UCSD-AML1 (cell line): ENCODE data around the gene DOC2A.
A peak's percentile ranks its signal among the peaks of the same experiment; 100 is the strongest.

Experiments
- DNase-seq: peaks from one replicate; lab custom pipeline; 2025; ENCODE audit not compliant: unreplicated experiment; lab: John Stamatoyannopoulos, UW

DOC2A gene

DNA sequence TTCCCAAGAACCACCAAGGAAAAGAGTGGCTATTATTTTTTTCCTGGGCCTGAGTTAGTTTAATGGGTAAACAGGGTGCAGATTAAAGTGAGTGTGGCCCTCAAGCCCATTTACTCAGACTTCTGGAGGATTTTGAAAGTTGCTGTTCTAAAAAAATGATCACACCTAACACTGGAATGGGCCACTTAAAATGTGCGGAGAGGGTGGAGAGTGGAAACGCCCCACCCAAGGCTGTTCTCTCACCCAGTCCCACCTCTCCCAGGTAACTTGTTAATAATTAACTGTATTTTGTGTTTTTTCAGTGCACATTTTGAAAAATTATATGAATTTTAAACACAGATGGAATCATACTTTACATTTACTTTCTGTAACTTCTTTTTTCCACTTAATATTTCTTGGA is 20.8 kb downstream of the DOC2A start:
- no peak for DNase-seq

- DNase-seq: no peak
Observed at GRCh38 chr16:29989111-29989858, 21.5 kb downstream of the DOC2A start.

DNA sequence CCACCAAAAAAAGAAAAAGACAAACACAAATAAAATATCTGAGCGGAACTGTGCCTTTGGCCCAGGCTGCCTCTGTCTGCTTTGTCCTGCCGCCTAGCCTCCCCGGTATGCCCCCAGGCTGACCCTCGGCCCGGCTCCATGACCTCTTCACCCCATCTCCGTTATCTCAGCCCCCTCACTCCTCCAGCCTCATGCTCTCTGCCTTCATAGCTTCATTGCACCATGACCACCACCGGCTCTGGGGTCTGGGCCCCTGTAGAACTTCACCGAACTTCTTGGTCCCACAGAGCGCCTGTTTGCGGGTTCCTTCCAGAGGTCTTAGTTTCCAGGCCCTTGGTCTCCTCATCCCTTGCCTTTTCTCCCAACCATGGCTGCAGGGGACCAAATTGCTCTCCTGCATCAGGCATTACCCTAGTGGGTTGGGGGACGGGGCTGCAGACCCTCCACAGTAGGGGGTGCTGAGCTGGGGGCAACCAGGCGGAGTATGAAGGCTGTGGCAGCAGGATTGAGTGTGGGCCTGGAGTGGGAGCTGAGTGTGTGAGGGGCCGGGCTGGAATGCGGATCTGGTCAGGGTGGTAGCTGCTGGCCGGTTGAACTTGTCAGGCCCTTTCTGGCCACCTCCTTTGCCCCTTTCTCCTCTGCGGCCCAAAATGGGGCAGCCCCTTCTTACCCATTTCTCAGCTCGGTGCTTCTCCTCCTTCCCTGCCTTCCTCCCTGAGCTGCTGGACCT is 22.3 kb downstream of the DOC2A start:
- no peak for DNase-seq

DNA sequence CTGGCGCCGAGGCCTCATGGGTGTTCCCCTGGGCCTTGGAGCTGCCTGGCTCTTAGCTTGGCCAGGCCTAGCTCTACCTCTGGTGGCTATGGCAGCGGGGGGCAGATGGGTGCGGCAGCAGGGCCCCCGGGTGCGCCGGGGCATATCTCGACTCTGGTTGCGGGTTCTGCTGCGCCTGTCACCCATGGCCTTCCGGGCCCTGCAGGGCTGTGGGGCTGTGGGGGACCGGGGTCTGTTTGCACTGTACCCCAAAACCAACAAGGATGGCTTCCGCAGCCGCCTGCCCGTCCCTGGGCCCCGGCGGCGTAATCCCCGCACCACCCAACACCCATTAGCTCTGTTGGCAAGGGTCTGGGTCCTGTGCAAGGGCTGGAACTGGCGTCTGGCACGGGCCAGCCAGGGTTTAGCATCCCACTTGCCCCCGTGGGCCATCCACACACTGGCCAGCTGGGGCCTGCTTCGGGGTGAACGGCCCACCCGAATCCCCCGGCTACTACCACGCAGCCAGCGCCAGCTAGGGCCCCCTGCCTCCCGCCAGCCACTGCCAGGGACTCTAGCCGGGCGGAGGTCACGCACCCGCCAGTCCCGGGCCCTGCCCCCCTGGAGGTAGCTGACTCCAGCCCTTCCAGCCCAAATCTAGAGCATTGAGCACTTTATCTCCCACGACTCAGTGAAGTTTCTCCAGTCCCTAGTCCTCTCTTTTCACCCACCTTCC is 23.3 kb downstream of the DOC2A start:
- DNase-seq: no peak

GRCh38 chr16:29986931-29987330 is 23.9 kb downstream of the DOC2A start:
- DNase-seq: no peak

DNA sequence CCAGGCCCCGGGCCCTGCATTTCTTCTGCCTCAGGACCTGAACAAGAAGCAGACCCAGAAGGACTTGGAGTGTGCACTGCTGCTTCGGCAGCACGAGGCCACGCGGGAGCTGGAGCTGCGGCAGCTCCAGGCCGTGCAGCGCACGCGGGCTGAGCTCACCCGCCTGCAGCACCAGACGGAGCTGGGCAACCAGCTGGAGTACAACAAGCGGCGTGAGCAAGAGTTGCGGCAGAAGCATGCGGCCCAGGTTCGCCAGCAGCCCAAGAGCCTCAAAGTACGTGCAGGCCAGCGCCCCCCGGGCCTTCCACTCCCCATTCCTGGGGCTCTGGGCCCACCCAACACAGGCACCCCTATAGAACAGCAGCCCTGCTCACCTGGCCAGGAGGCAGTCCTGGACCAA is 24.6 kb downstream of the DOC2A start:
- DNase-seq: no peak

GRCh38 chr16:29985271-29985811 is 25.5 kb downstream of the DOC2A start:
- no peak for DNase-seq

- DNase-seq: no peak
Observed at GRCh38 chr16:29984764-29985147, 26.1 kb downstream of the DOC2A start.

DNA sequence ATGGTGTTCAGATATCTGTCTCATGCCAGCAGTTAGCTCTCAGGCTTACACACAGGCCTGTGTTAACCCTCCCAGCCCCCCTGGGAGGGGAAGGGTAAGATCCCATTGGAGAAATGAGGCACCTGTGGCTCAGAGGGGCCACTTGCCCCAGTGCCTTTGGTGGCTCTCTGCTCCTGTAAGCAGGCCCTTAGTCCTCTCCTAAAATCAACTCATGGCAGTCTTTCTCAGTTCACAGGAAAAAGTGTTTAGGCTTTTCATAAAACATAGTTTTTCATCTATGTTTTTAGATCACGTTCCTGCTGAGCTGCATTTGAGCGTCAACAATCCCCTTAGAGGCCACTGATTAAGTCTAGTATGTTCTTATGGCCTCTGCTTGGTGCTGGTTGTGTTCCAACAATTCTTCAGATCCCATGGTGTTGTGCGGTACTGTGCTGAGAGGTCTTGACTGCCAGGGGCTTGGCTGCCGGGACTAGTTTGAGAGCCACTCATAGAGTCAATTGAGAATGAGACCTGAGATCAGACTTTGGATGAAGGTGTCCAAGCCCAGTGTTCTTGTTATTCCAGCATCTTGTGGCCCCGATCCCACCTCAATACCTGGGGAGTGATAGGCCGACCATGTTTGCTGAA is 26.6 kb downstream of the DOC2A start:
- no peak for DNase-seq

- no peak for DNase-seq
Observed at GRCh38 chr16:29983420-29984136, 27.2 kb downstream of the DOC2A start.

GRCh38 chr16:29982560-29983419 is 28.0 kb downstream of the DOC2A start:
- no peak for DNase-seq

DNA sequence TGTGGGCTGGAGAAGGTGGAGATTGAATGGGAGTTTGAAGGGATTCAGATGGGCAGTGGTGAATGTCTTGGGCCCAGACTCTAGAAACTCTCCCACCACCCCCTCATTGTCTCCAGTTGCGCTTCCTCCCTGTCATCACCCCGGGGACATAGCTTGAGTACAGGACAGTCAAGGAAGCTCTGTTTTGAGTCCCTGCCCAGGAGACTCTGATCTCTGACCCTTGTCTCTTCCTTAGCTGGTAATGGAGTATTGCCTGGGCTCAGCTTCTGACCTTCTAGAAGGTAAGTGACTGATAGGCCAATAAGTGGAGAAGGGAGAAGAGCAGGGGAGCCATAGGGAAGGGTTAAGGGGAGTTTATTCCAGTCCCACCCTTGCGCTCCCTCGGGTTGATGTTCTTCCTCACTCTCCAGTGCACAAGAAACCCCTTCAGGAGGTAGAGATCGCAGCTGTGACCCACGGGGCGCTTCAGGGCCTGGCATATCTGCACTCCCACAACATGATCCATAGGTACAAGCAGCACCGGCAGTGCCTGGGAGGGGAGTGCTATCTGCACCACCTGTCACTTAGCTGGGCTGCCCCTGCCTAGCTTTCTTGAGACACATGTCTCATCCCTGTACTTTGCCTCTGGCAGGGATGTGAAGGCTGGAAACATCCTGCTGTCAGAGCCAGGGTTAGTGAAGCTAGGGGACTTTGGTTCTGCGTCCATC is 32.1 kb downstream of the DOC2A start:
- DNase-seq: no peak

GRCh38 chr16:29978081-29978480 is 32.7 kb downstream of the DOC2A start:
- DNase-seq: no peak

DNA sequence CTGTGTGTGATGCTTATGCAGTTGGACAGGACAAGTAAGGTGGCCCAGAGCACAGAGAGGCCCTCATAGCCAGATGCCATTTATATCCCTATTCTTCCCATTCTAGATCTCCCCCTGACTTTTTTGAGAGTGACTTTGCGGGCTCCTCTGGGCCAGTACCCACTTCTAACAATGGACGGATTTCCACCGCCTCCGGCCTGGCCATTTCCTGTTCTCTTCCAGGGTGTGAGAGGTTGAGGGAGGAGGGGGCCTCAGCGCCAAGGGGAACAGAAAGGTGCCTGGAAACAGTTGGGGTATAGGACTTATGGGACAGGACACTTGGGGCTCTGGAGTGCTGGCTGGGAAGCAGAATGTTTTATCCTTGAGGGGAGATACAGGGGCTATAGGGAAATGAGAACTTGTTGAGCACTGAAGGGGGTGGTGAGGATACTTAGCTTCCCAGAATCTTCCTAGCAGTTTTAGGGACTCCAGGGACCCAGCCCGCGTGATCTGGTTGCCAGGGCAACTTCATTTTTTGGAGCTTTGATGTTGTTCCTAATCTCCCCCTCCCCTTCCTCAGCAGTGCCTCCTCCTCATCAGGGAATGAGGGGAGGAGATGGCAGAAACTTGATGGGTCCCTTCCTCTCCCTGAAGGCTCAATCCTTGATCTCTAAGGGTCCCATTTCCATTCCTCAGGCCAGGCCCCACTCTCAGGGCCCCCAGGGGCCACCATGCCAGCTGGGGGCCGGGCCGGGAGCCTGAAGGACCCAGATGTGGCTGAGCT is 33.6 kb downstream of the DOC2A start:
- DNase-seq: no peak

GRCh38 chr16:29975811-29976511 is 34.9 kb downstream of the DOC2A start:
- DNase-seq: no peak

- no peak for DNase-seq
Observed at GRCh38 chr16:29975134-29975538, 35.7 kb downstream of the DOC2A start.

DNA sequence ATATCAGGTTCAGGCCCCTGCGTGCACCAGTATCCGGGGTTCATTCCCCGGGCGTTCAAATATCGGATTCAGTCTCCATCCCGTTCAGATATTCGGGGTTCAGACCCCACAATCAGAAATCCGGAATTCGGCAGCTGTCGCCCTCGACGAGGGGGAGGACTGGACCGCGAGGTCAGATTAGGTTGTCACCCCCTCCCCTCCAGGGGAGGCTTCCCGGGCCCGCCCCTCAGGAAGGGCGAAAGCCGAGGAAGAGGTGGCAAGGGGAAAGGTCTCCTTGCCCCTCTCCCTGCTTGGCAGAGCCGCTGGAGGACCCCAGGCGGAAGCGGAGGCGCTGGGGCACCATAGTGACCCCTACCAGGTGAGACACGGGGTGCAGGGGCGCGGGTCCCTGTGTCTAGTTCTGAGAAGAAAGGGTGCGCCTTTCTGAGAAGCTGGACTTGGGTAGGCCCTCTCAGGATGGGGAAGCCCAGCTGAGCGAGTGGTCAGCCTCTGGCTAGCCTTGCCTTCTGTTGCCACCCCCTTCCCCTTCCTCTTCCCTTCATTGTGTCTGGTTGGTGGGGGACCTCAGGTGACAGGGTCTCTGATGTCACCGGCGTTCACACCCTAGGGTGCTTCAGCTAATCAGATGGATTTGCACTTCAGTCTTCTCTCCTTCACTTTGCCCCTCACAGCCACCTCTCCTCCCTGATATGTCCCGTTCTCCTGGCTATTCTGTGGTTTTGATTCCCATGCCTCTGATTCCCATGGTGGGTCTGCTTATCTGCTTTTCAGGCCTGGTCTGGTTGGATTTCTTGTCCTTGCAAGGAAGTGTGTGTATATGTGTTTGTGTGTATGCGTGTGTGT is 36.3 kb downstream of the DOC2A start:
- peak; percentile 34 for DNase-seq
